ENCODE data around the gene RNF41.

- TF ChIP-seq ZNF142 (CRISPR knock-in tag; IDR thresholded peaks at IDR 0.05) (no peak), ZNF124 (CRISPR knock-in tag; IDR thresholded peaks at IDR 0.05) (no peak), UBTF (CRISPR knock-in tag; IDR thresholded peaks at IDR 0.05) (no peak), ZNF274 (CRISPR knock-in tag; IDR thresholded peaks at IDR 0.05) (no peak), TIGD3 (CRISPR knock-in tag; IDR thresholded peaks at IDR 0.05; ENCODE audit: borderline replicate concordance) (no peak), YY1 (IDR thresholded peaks at IDR 0.05; ENCODE audit: insufficient read depth, insufficient replicate concordance, low read depth, low read length) (no peak)
Measured at GRCh38 chr12:56172839-56173238, 48.9 kb downstream of the RNF41 start.

All from HepG2 (cell line).